Liver (tissue), 3 donors: Measurements from ENCODE around the gene HLA-C.

ENCODE experiments used
- CTCF ChIP-seq: fragments of 150-350 bp; IDR thresholded peaks from 2 replicates; pipeline ENCODE4 v1.5.1; 2017; ENCODE audit warnings: improper control_type of control experiment, low read depth, low read length; ENCODE audit not compliant: missing input control
- EGR1 ChIP-seq, 2 donors: IDR thresholded peaks; 2 replicates each; pipeline ENCODE4 v1.6.1; 2016 to 2018; ENCODE audit warnings: antibody characterized with exemption in 2 of 2, low read depth in 2 of 2
- FOXA2 ChIP-seq: IDR thresholded peaks from 2 replicates; pipeline ENCODE4 v1.6.1; 2016; ENCODE audit warnings: antibody characterized with exemption
- HNF4G ChIP-seq: IDR thresholded peaks from 2 replicates; pipeline ENCODE4 v1.6.1; 2016; ENCODE audit warnings: antibody characterized with exemption
- REST ChIP-seq: IDR thresholded peaks from 2 replicates; pipeline ENCODE4 v1.6.1; 2016; ENCODE audit warnings: antibody characterized with exemption, mild to moderate bottlenecking
- YY1 ChIP-seq: IDR thresholded peaks from 2 replicates; pipeline ENCODE4 v1.6.1; 2016; ENCODE audit warnings: antibody characterized with exemption, mild to moderate bottlenecking
- ZBTB33 ChIP-seq: IDR thresholded peaks from 2 replicates; pipeline ENCODE4 v1.6.1; 2016; ENCODE audit warnings: antibody characterized with exemption
- donor health status: healthy.
- donor health status: healthy.

GRCh38 chr6:31265926-31266325 is 6.0 kb downstream of the HLA-C start:
- no peak for TF ChIP-seq CTCF
- TF ChIP-seq HNF4G = no peak
- TF ChIP-seq ZBTB33 = no peak
- TF ChIP-seq FOXA2 = no peak
- TF ChIP-seq REST = no peak
- no peak for TF ChIP-seq YY1
- no peak for TF ChIP-seq EGR1 (IDR thresholded peaks at IDR 0.05; ENCODE audit: low read depth in 2 of 2)
